IPS-NIHi7 (cell line): ENCODE measurements around the gene PDE6D.
"Not testable (repeated sequence)": the region's sequence is repeated elsewhere in the genome, so short reads cannot be mapped to it uniquely, and the experiment has no call there.

ENCODE experiments used
- DNase-seq: peaks from one replicate; pipeline ENCODE4 v3.0.0; 2012; ENCODE audit warnings: mixed read lengths; ENCODE audit errors: extremely low spot score

The PDE6D gene

GRCh38 chr2:231720292-231720986, 60.6 kb downstream of the PDE6D start:
- no peak for DNase-seq

GRCh38 chr2:231718799-231719198, 62.3 kb downstream of the PDE6D start:
- DNase-seq, result no peak

- peak; percentile 82 for DNase-seq
Observed at GRCh38 chr2:231717281-231718171, 63.6 kb downstream of the PDE6D start.

- DNase-seq, result no peak
Observed at GRCh38 chr2:231716666-231717280, 64.3 kb downstream of the PDE6D start.

- no peak for DNase-seq
Observed at GRCh38 chr2:231715988-231716616, 65.0 kb downstream of the PDE6D start.

GRCh38 chr2:231715499-231715837, 65.6 kb downstream of the PDE6D start:
- DNase-seq, result no peak

GRCh38 chr2:231714639-231715498, 66.2 kb downstream of the PDE6D start:
- DNase-seq, result peak; percentile 82

- peak; percentile 77 for DNase-seq
Observed at GRCh38 chr2:231713730-231714638, 67.1 kb downstream of the PDE6D start.

- DNase-seq, result not testable (repeated sequence)
Observed at GRCh38 chr2:231713406-231713729, 67.7 kb downstream of the PDE6D start.

GRCh38 chr2:231712451-231713021, 68.5 kb downstream of the PDE6D start:
- DNase-seq, result not testable (repeated sequence)

- no peak for DNase-seq
Observed at GRCh38 chr2:231711677-231712450, 69.2 kb downstream of the PDE6D start.

- DNase-seq, result no peak
Observed at GRCh38 chr2:231710799-231711676, 70.0 kb downstream of the PDE6D start.

- DNase-seq, result peak; percentile 66
Observed at GRCh38 chr2:231709981-231710798, 70.9 kb downstream of the PDE6D start.

GRCh38 chr2:231709636-231709980, 71.5 kb downstream of the PDE6D start:
- DNase-seq, result no peak

GRCh38 chr2:231708773-231709635, 72.1 kb downstream of the PDE6D start:
- no peak for DNase-seq
